HG03439 (cell line): ENCODE results near the gene FAM228B.

Experiments used
- ATAC-seq: cut with Tn5 transposase; IDR thresholded peaks from one replicate; pipeline ENCODE4 v1.9.1; 2021; ENCODE audit warnings: mild to moderate bottlenecking, moderate library complexity; ENCODE audit not compliant: unreplicated experiment

The FAM228B gene

GRCh38 chr2:24200799-24201198, 77.5 kb downstream of the FAM228B start:
- ATAC-seq = no peak

- no peak for ATAC-seq
These were observed 79.9 kb downstream of the FAM228B start for GRCh38 chr2:24203029-24203786.

GRCh38 chr2:24203787-24204150, 80.5 kb downstream of the FAM228B start:
- no peak for ATAC-seq

- no peak for ATAC-seq
These were observed 81.2 kb downstream of the FAM228B start for GRCh38 chr2:24204505-24204904.

GRCh38 chr2:24205131-24205530, 81.9 kb downstream of the FAM228B start:
- ATAC-seq = no peak

- no peak for ATAC-seq
These were observed 83.0 kb downstream of the FAM228B start for GRCh38 chr2:24206242-24206641.

- no peak for ATAC-seq
These were observed 83.4 kb downstream of the FAM228B start for GRCh38 chr2:24206714-24207113.

- no peak for ATAC-seq
These were observed 84.1 kb downstream of the FAM228B start for GRCh38 chr2:24207359-24207758.

- ATAC-seq = no peak
These were observed 85.2 kb downstream of the FAM228B start for GRCh38 chr2:24208490-24208889.

- ATAC-seq = no peak
These were observed 86.3 kb downstream of the FAM228B start for GRCh38 chr2:24209389-24210105.

GRCh38 chr2:24210106-24210455, 86.8 kb downstream of the FAM228B start:
- no peak for ATAC-seq

- ATAC-seq = no peak
These were observed 87.5 kb downstream of the FAM228B start for GRCh38 chr2:24210723-24211122.

- ATAC-seq = no peak
These were observed 88.1 kb downstream of the FAM228B start for GRCh38 chr2:24211408-24211807.

GRCh38 chr2:24214880-24215279, 91.6 kb downstream of the FAM228B start:
- peak; percentile 94 for ATAC-seq
